Activated naive CD8-positive, alpha-beta T cell treated with anti-CD3 and anti-CD28 coated beads for 36 hours (primary cell): ENCODE results near the gene PFKP. TPM values are rescaled to one million over a fixed set of nuclear protein-coding genes. Genes with fewer than 3 reads are reported as not detected.

Experiments used
- DNase-seq: peaks from one replicate; pipeline ENCODE4 v3.0.0; 2021
- H3K27ac Mint-ChIP-seq: one replicate; pipeline ENCODE4 v1.8.0; 2022; ENCODE audit warnings: mild to moderate bottlenecking, moderate library complexity, mixed read lengths
- H3K27me3 Mint-ChIP-seq: one replicate; pipeline ENCODE4 v1.8.0; 2022; ENCODE audit warnings: mild to moderate bottlenecking, mixed read lengths
- H3K36me3 Mint-ChIP-seq: one replicate; pipeline ENCODE4 v1.8.0; 2021; ENCODE audit warnings: mild to moderate bottlenecking, mixed read lengths
- H3K4me1 Mint-ChIP-seq: one replicate; pipeline ENCODE4 v1.8.0; 2021; ENCODE audit warnings: mixed read lengths
- H3K4me3 Mint-ChIP-seq: one replicate; pipeline ENCODE4 v1.8.0; 2022; ENCODE audit warnings: mild to moderate bottlenecking, moderate library complexity, mixed read lengths
- H3K9me3 Mint-ChIP-seq: one replicate; pipeline ENCODE4 v1.8.0; 2022; ENCODE audit warnings: mixed read lengths
- total RNA-seq, 2 experiments: library from RNA; stranded (reverse); gene quantifications; one replicate each; pipeline ENCODE4 v1.2.3, GENCODE V29; 2021

The PFKP gene
- total RNA-seq, 2 experiments from 2014 or later, result 231 to 242 TPM

- no peaks in the 10 kb centered on the region for H3K27me3 Mint-ChIP-seq
- peaks cover 53% of the 10 kb centered on the region for H3K4me1 Mint-ChIP-seq
- no peak for DNase-seq
- peaks cover 1% of the 10 kb centered on the region for H3K9me3 Mint-ChIP-seq
- H3K27ac Mint-ChIP-seq, result no peak overlapping the region
- H3K4me3 Mint-ChIP-seq, result no peak overlapping the region
- peaks cover 72% of the 10 kb centered on the region for H3K36me3 Mint-ChIP-seq
Observed at GRCh38 chr10:3072641-3073360, 5.5 kb downstream of the PFKP start.

GRCh38 chr10:3074145-3074665 is 6.9 kb downstream of the PFKP start:
- peaks cover 56% of the 10 kb centered on the region for H3K4me1 Mint-ChIP-seq
- no peak overlapping the region for H3K27ac Mint-ChIP-seq
- H3K36me3 Mint-ChIP-seq, result peaks cover 70% of the 10 kb centered on the region

GRCh38 chr10:3074985-3075600 is 7.7 kb downstream of the PFKP start:
- Mint-ChIP-seq H3K4me3 (no peak overlapping the region), H3K4me1 (peaks cover 50% of the 10 kb centered on the region), H3K36me3 (peaks cover 64% of the 10 kb centered on the region)

More at GRCh38 chr10:3074145-3074665, 6.9 kb downstream of the PFKP start:
- no peak for DNase-seq
- Mint-ChIP-seq H3K9me3 (peaks cover 1% of the 10 kb centered on the region), H3K27me3 (no peaks in the 10 kb centered on the region), H3K4me3 (no peak overlapping the region)

GRCh38 chr10:3076138-3076537 is 8.8 kb downstream of the PFKP start:
- Mint-ChIP-seq H3K36me3 (peaks cover 61% of the 10 kb centered on the region), H3K4me3 (no peak overlapping the region), H3K9me3 (peaks cover 1% of the 10 kb centered on the region)

More at GRCh38 chr10:3074985-3075600, 7.7 kb downstream of the PFKP start:
- DNase-seq, result no peak
- Mint-ChIP-seq H3K9me3 (peaks cover 1% of the 10 kb centered on the region), H3K27ac (no peak overlapping the region), H3K27me3 (no peaks in the 10 kb centered on the region)

GRCh38 chr10:3077509-3077908 is 10.2 kb downstream of the PFKP start:
- Mint-ChIP-seq H3K27ac (no peak overlapping the region), H3K27me3 (no peaks in the 10 kb centered on the region)
- DNase-seq, result no peak

More at GRCh38 chr10:3076138-3076537, 8.8 kb downstream of the PFKP start:
- DNase-seq, result no peak
- peaks cover 42% of the 10 kb centered on the region for H3K4me1 Mint-ChIP-seq
- H3K27ac Mint-ChIP-seq, result no peak overlapping the region
- H3K27me3 Mint-ChIP-seq, result no peaks in the 10 kb centered on the region

GRCh38 chr10:3077940-3078630 is 10.7 kb downstream of the PFKP start:
- Mint-ChIP-seq H3K4me3 (no peak overlapping the region), H3K9me3 (no peaks in the 10 kb centered on the region), H3K36me3 (peaks cover 52% of the 10 kb centered on the region), H3K27ac (no peak overlapping the region), H3K27me3 (no peaks in the 10 kb centered on the region), H3K4me1 (peaks cover 28% of the 10 kb centered on the region)
- no peak for DNase-seq

More at GRCh38 chr10:3077509-3077908, 10.2 kb downstream of the PFKP start:
- peaks cover 32% of the 10 kb centered on the region for H3K4me1 Mint-ChIP-seq
- H3K9me3 Mint-ChIP-seq, result no peaks in the 10 kb centered on the region
- no peak overlapping the region for H3K4me3 Mint-ChIP-seq
- peaks cover 52% of the 10 kb centered on the region for H3K36me3 Mint-ChIP-seq

GRCh38 chr10:3081383-3081981 is 14.1 kb downstream of the PFKP start:
- Mint-ChIP-seq H3K36me3 (peaks cover 44% of the 10 kb centered on the region), H3K27me3 (no peaks in the 10 kb centered on the region), H3K4me3 (no peak overlapping the region), H3K9me3 (no peaks in the 10 kb centered on the region), H3K4me1 (peaks cover 21% of the 10 kb centered on the region), H3K27ac (no peak overlapping the region)
- DNase-seq, result no peak

- peaks cover 46% of the 10 kb centered on the region for H3K36me3 Mint-ChIP-seq
- no peak overlapping the region for H3K4me3 Mint-ChIP-seq
- DNase-seq, result no peak
- peaks cover 21% of the 10 kb centered on the region for H3K4me1 Mint-ChIP-seq
- H3K27ac Mint-ChIP-seq, result no peak overlapping the region
- no peaks in the 10 kb centered on the region for H3K27me3 Mint-ChIP-seq
- no peaks in the 10 kb centered on the region for H3K9me3 Mint-ChIP-seq
Observed at GRCh38 chr10:3082290-3082689, 14.9 kb downstream of the PFKP start.

- Mint-ChIP-seq H3K27ac (no peak overlapping the region), H3K36me3 (peaks cover 57% of the 10 kb centered on the region), H3K4me1 (peaks cover 27% of the 10 kb centered on the region), H3K27me3 (no peaks in the 10 kb centered on the region), H3K9me3 (no peaks in the 10 kb centered on the region), H3K4me3 (no peak overlapping the region)
- DNase-seq, result no peak
Observed at GRCh38 chr10:3085785-3086567, 18.6 kb downstream of the PFKP start.

- no peak for DNase-seq
- Mint-ChIP-seq H3K36me3 (peaks cover 75% of the 10 kb centered on the region), H3K9me3 (peaks cover 4% of the 10 kb centered on the region), H3K4me3 (no peak overlapping the region), H3K27ac (no peak overlapping the region), H3K27me3 (no peaks in the 10 kb centered on the region), H3K4me1 (peaks cover 58% of the 10 kb centered on the region)
Observed at GRCh38 chr10:3090388-3090787, 23.0 kb downstream of the PFKP start.

- H3K36me3 Mint-ChIP-seq, result peaks cover 76% of the 10 kb centered on the region
- peak overlapping the region; percentile 87 for H3K27ac Mint-ChIP-seq
- H3K4me3 Mint-ChIP-seq, result peak overlapping the region; percentile 40
Observed at GRCh38 chr10:3090914-3091787, 23.8 kb downstream of the PFKP start.

GRCh38 chr10:3091921-3092320 is 24.6 kb downstream of the PFKP start:
- no peak overlapping the region for H3K4me3 Mint-ChIP-seq
- peak overlapping the region; percentile 58 for H3K27ac Mint-ChIP-seq

More at GRCh38 chr10:3090914-3091787, 23.8 kb downstream of the PFKP start:
- peak; percentile 26 for DNase-seq
- Mint-ChIP-seq H3K4me1 (peaks cover 63% of the 10 kb centered on the region), H3K9me3 (peaks cover 4% of the 10 kb centered on the region), H3K27me3 (no peaks in the 10 kb centered on the region)

GRCh38 chr10:3093996-3094395 is 26.6 kb downstream of the PFKP start:
- Mint-ChIP-seq H3K4me1 (peaks cover 64% of the 10 kb centered on the region), H3K27ac (peak overlapping the region; percentile 91), H3K9me3 (peaks cover 4% of the 10 kb centered on the region), H3K36me3 (peaks cover 67% of the 10 kb centered on the region), H3K4me3 (no peak overlapping the region), H3K27me3 (no peaks in the 10 kb centered on the region)
- no peak for DNase-seq

More at GRCh38 chr10:3091921-3092320, 24.6 kb downstream of the PFKP start:
- no peak for DNase-seq
- Mint-ChIP-seq H3K9me3 (peaks cover 4% of the 10 kb centered on the region), H3K36me3 (peaks cover 70% of the 10 kb centered on the region), H3K4me1 (peaks cover 62% of the 10 kb centered on the region), H3K27me3 (no peaks in the 10 kb centered on the region)
